ENCODE data around the gene GCSH. TPM values are rescaled to one million over a fixed set of nuclear protein-coding genes. Genes with fewer than 3 reads are reported as not detected.

The GCSH gene
- total and polyA plus RNA-seq, 7 donors: 29.1 to 51.5 (median 41.4) TPM

DNA sequence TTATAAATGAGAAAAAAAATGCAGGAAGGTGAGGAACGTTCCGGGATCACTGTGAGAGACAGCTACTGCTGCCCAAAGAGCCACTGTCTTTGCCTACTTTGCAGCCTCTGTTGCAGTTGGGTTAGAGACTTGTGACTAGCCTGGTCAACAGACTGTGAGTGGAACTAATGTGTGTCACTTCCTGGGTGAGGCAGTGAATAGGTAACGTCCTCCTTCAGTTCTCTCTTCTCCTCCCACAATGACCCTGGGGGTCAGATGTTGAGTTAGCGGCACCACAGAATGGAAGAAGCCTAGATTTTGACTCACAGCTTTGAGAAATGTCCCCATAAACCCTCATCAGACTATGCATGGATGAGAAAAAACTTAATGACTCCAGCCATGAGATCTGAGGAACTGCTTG is 24.4 kb downstream of the GCSH start:
- Histone ChIP-seq H3K27me3 (ENCODE audit: insufficient read depth in 3 of 3, low read length in 2 of 3) (no peaks in the 10 kb centered on the region), H3K4me3 (no peak overlapping the region), H3K4me1 (no peaks in the 10 kb centered on the region), H3K9me3 (no peaks in the 10 kb centered on the region), H3K27ac (no peak overlapping the region), H3K36me3 (ENCODE audit: insufficient read depth in 1 of 2, low read depth in 1 of 2) (no peaks in the 10 kb centered on the region)
- 81 to 91% (median 84%) methylated on average over 4 of the region's 4 CpGs for WGBS, 3 donors
- no peak for DNase-seq
- ATAC-seq: no peak
- intact Hi-C loops (cut with DNase I): no loop called here
- TF ChIP-seq, protein P1, sequence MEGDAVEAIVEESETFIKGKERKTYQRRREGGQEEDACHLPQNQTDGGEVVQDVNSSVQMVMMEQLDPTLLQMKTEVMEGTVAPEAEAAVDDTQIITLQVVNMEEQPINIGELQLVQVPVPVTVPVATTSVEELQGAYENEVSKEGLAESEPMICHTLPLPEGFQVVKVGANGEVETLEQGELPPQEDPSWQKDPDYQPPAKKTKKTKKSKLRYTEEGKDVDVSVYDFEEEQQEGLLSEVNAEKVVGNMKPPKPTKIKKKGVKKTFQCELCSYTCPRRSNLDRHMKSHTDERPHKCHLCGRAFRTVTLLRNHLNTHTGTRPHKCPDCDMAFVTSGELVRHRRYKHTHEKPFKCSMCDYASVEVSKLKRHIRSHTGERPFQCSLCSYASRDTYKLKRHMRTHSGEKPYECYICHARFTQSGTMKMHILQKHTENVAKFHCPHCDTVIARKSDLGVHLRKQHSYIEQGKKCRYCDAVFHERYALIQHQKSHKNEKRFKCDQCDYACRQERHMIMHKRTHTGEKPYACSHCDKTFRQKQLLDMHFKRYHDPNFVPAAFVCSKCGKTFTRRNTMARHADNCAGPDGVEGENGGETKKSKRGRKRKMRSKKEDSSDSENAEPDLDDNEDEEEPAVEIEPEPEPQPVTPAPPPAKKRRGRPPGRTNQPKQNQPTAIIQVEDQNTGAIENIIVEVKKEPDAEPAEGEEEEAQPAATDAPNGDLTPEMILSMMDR (IDR thresholded peaks at IDR 0.05): no peak

DNA sequence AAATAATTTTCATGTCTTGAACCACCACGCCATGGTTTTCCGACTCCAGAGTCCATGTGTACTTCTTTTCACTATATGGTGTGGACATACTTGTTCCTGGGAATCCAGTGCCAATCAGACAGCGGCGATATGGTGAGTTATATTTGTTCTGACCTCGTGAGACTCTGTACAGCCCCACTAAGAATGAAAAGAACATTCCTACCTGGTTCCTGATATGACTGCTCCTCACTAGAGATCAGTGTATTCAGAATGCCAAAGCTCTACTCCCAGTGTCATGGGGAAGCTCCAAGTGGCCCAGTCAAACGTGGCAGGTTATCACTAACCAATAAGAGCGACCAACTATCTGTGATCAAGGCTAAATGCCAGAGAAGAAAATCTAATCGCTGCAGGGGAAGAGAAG is 25.2 kb downstream of the GCSH start:
- Histone ChIP-seq H3K9me3 (no peaks in the 10 kb centered on the region), H3K27ac (no peak overlapping the region), H3K36me3 (ENCODE audit: insufficient read depth in 1 of 2, low read depth in 1 of 2) (no peaks in the 10 kb centered on the region), H3K27me3 (ENCODE audit: insufficient read depth in 3 of 3, low read length in 2 of 3) (no peaks in the 10 kb centered on the region), H3K4me1 (no peaks in the 10 kb centered on the region), H3K4me3 (no peak overlapping the region)
- DNase-seq (no peak), ATAC-seq (no peak)
- intact Hi-C loops (cut with DNase I): no loop called here
- WGBS, 3 donors: 80 to 81% (median 81%) methylated on average over 8 of the region's 8 CpGs
- TF ChIP-seq, protein P1 (IDR thresholded peaks at IDR 0.05): no peak

DNA sequence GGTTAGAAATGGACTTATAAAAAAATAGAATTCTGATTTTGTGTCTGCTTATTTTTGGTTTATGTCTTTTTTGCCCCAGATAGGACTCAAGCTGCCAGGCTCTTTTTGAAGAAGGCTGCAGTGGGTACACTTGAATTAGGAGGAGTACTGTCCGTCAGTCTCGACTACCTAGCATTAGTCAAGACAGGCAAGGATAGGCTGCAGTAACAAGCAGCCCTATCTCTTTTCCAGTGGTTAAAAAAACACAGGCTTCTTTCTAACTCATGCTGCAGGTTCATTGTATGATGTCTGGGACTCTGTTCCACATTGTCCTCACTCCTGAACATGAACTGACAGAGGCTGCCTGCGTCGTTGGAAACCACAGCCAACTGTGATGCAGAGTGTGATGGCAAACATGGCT is 27.1 kb downstream of the GCSH start:
- ATAC-seq (no peak), DNase-seq (no peak)
- no peaks in the 10 kb centered on the region for H3K9me3 ChIP-seq
- intact Hi-C loops (cut with DNase I): no loop called here
- no peak overlapping the region for H3K27ac ChIP-seq
- no peaks in the 10 kb centered on the region for H3K27me3 ChIP-seq (ENCODE audit: insufficient read depth in 3 of 3, low read length in 2 of 3)
- no peaks in the 10 kb centered on the region for H3K4me1 ChIP-seq
- WGBS, 3 donors: 90 to 94% (median 93%) methylated on average over 4 of the region's 4 CpGs
- no peak overlapping the region for H3K4me3 ChIP-seq
- TF ChIP-seq, protein P1 (IDR thresholded peaks at IDR 0.05): no peak
- H3K36me3 ChIP-seq (ENCODE audit: insufficient read depth in 1 of 2, low read depth in 1 of 2): no peaks in the 10 kb centered on the region

DNA sequence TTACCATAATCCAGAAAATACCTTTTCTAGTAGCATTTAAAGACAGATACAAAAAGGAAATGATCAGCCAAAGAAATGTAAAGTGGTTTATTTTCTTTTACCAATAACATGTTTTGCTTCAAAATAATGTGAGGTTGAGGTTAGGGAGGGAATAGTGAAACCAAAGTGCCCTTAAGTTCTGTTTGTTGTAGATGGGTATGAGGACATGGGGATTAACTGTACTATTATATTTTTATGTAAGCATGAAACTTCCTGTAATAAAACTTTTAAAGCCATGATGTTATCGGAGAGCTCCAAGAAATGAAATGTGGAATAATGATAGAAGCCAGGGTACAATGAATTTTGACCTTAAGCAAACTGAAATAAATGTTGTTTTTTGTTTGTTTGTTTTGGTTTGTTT is 29.0 kb downstream of the GCSH start:
- H3K9me3 ChIP-seq: no peaks in the 10 kb centered on the region
- no peaks in the 10 kb centered on the region for H3K36me3 ChIP-seq (ENCODE audit: insufficient read depth in 1 of 2, low read depth in 1 of 2)

DNA sequence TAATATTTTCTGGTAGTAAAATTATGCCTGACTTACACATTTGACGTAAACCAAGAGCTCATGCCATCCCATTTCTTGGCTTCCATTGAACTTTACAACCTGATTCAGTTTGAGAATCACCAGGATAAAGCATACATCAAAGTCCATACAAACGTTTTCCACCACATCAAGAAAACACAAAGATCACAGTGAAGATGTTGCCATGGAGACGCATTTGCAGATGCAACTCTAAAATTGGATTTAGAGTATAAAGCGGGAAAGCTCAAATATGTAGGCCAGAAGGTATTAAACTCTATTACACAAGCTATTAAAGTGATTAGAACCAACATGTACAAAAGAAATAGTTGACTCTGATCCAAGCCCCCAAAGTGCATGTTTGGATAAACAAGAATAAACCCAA is 29.5 kb downstream of the GCSH start:
- no peak overlapping the region for H3K4me3 ChIP-seq
- H3K4me1 ChIP-seq: no peaks in the 10 kb centered on the region
- DNase-seq: no peak
- no peak overlapping the region for H3K27ac ChIP-seq
- intact Hi-C loops (cut with DNase I): no loop called here
- 72 to 76% (median 72%) methylated on average over 4 of the region's 4 CpGs for WGBS, 3 donors
- H3K9me3 ChIP-seq: no peaks in the 10 kb centered on the region
- no peak for ATAC-seq
- H3K36me3 ChIP-seq (ENCODE audit: insufficient read depth in 1 of 2, low read depth in 1 of 2): no peaks in the 10 kb centered on the region
- TF ChIP-seq, protein P1 (IDR thresholded peaks at IDR 0.05): no peak
- H3K27me3 ChIP-seq (ENCODE audit: insufficient read depth in 3 of 3, low read length in 2 of 3): no peaks in the 10 kb centered on the region

More for the DNA sequence above, 29.0 kb downstream of the GCSH start:
- intact Hi-C loops (cut with DNase I): no loop called here
- Histone ChIP-seq H3K27ac (no peak overlapping the region), H3K27me3 (ENCODE audit: insufficient read depth in 3 of 3, low read length in 2 of 3) (no peaks in the 10 kb centered on the region), H3K4me1 (no peaks in the 10 kb centered on the region), H3K4me3 (no peak overlapping the region)
- 29 to 47% (median 36%) methylated on average over 1 of the region's 1 CpG for WGBS, 3 donors
- DNase-seq: no peak
- no peak for ATAC-seq
- TF ChIP-seq, protein P1 (IDR thresholded peaks at IDR 0.05): no peak
